HG03159 (cell line): ENCODE results near the gene STIL.
"Not testable (repeated sequence)": the region's sequence is repeated elsewhere in the genome, so short reads cannot be mapped to it uniquely, and the experiment has no call there.

ENCODE experiments used
- ATAC-seq: cut with Tn5 transposase; IDR thresholded peaks from one replicate; pipeline ENCODE4 v1.9.1; 2021; ENCODE audit warnings: mild to moderate bottlenecking, moderate library complexity; ENCODE audit not compliant: unreplicated experiment

STIL gene

GRCh38 chr1:47323599-47324031, 9.7 kb upstream of the STIL start:
- no peak for ATAC-seq

GRCh38 chr1:47319968-47320367, 6.0 kb upstream of the STIL start:
- not testable (repeated sequence) for ATAC-seq

- ATAC-seq, result no peak
These were observed 3.9 kb upstream of the STIL start for GRCh38 chr1:47317841-47318240.

GRCh38 chr1:47309427-47309826, 4.5 kb downstream of the STIL start:
- no peak for ATAC-seq

GRCh38 chr1:47302472-47302871, 11.5 kb downstream of the STIL start:
- no peak for ATAC-seq

- no peak for ATAC-seq
These were observed 15.8 kb downstream of the STIL start for GRCh38 chr1:47298025-47298699.

- no peak for ATAC-seq
These were observed 18.4 kb downstream of the STIL start for GRCh38 chr1:47295579-47295978.

GRCh38 chr1:47294863-47295262, 19.1 kb downstream of the STIL start:
- ATAC-seq, result not testable (repeated sequence)

- not testable (repeated sequence) for ATAC-seq
These were observed 25.8 kb downstream of the STIL start for GRCh38 chr1:47288116-47288515.

GRCh38 chr1:47280142-47280541, 33.8 kb downstream of the STIL start:
- no peak for ATAC-seq

- ATAC-seq, result no peak
These were observed 37.1 kb downstream of the STIL start for GRCh38 chr1:47276850-47277249.

- ATAC-seq, result not testable (repeated sequence)
These were observed 38.1 kb downstream of the STIL start for GRCh38 chr1:47275811-47276210.

GRCh38 chr1:47265529-47265928, 48.4 kb downstream of the STIL start:
- not testable (repeated sequence) for ATAC-seq

- no peak for ATAC-seq
These were observed 51.0 kb downstream of the STIL start for GRCh38 chr1:47262787-47263413.

- ATAC-seq, result no peak
These were observed 56.7 kb downstream of the STIL start for GRCh38 chr1:47257224-47257623.

GRCh38 chr1:47252795-47253194, 61.2 kb downstream of the STIL start:
- no peak for ATAC-seq

- ATAC-seq, result no peak
These were observed 61.6 kb downstream of the STIL start for GRCh38 chr1:47252369-47252768.

- ATAC-seq, result no peak
These were observed 64.2 kb downstream of the STIL start for GRCh38 chr1:47249755-47250154.

- no peak for ATAC-seq
These were observed 69.5 kb downstream of the STIL start for GRCh38 chr1:47244339-47244862.

GRCh38 chr1:47243910-47244309, 70.0 kb downstream of the STIL start:
- ATAC-seq, result no peak

- no peak for ATAC-seq
These were observed 72.5 kb downstream of the STIL start for GRCh38 chr1:47241114-47242113.
